Measurements from ENCODE around the gene ALOX15.
"Not testable (repeated sequence)": the region's sequence is repeated elsewhere in the genome, so short reads cannot be mapped to it uniquely, and the experiment has no call there.

ALOX15 gene

DNA sequence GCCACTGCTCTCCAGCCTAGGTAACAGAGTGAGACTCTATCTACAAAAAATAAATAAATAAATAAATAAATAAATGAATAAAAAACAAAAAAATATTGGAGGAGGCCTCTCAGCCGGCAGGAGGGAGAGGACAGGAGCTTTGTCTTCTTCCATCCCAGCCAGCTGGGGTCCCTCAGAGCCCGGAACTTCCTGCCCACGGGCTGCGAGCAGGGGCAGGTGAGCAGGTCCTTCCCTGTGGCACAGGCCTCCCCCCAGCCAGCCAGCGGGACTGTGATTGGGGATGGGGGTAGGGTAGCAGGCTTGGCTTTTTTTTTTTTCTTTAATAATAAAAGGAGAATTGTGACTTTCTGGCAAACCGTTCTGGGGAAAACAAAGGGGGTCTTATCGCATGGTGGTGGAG is 47.1 kb downstream of the ALOX15 start:
- TF ChIP-seq CTCF (IDR thresholded peaks at IDR 0.05; ENCODE audit: insufficient read depth, low read length, poor library complexity, severe bottlenecking), result no peak
- Histone ChIP-seq H3K36me3 (ENCODE audit: control insufficient read depth, insufficient read depth, low read length) (no peaks in the 10 kb centered on the region), H3K27me3 (replicated peaks; ENCODE audit: control insufficient read depth, insufficient read depth, low read length) (no peaks in the 10 kb centered on the region; the same call in none of the 2 replicates), H3K4me3 (replicated peaks; ENCODE audit: low read depth, low read length) (no peak overlapping the region)
- DNase-seq (ENCODE audit: extremely low read depth, insufficient read length), result no peak

GRCh38 chr17:4593021-4593421 is 48.5 kb downstream of the ALOX15 start:
- Histone ChIP-seq H3K36me3 (ENCODE audit: control insufficient read depth, insufficient read depth, low read length) (no peaks in the 10 kb centered on the region), H3K4me3 (replicated peaks; ENCODE audit: low read depth, low read length) (no peak overlapping the region), H3K27me3 (replicated peaks; ENCODE audit: control insufficient read depth, insufficient read depth, low read length) (no peaks in the 10 kb centered on the region; the same call in none of the 2 replicates)
- no peak for TF ChIP-seq CTCF (IDR thresholded peaks at IDR 0.05; ENCODE audit: insufficient read depth, low read length, poor library complexity, severe bottlenecking)
- DNase-seq (ENCODE audit: extremely low read depth, insufficient read length), result no peak

DNA sequence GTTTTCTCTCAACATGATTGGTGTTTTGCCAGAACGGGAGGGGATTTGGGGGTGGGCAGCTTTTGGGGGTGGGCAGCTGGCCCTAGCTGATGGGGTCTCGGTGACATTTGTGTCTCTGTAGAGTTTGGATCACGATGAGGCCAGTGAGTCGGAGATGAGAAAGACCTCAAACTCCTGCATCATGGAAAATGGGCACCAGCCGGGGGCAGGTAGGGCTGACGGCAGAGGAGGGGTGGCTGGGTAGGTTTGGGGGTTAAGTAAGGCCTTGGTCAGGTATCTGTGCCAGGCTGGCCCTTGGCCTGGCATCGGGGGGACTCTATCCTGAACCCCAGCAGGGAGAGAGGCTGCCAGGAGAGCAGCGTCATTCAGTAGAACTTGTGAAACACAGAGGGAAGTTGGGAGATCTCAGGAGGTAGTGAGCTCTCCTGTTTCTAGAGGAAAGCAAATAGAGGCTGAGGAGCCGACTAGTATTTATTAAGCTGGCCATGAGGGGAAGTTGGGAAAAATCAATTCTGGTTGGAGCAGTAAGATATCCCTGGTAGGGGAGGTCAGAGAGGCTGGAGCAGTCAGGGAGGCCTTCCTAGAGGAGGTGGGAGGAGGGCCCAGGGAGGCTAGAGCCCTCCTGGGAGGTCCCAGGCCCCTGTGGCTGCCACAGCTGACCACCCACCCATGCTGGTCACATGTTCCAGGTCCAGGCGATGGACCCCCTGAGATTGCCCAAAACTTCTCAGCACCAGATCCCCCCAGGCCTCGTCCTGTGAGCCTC is 49.1 kb downstream of the ALOX15 start:
- no peaks in the 10 kb centered on the region; the same call in none of the 2 replicates for H3K27me3 ChIP-seq (replicated peaks; ENCODE audit: control insufficient read depth, insufficient read depth, low read length)
- H3K4me3 ChIP-seq (replicated peaks; ENCODE audit: low read depth, low read length), result no peak overlapping the region
- DNase-seq (ENCODE audit: extremely low read depth, insufficient read length), result no peak
- no peak for TF ChIP-seq CTCF (IDR thresholded peaks at IDR 0.05; ENCODE audit: insufficient read depth, low read length, poor library complexity, severe bottlenecking)
- no peaks in the 10 kb centered on the region for H3K36me3 ChIP-seq (ENCODE audit: control insufficient read depth, insufficient read depth, low read length)

DNA sequence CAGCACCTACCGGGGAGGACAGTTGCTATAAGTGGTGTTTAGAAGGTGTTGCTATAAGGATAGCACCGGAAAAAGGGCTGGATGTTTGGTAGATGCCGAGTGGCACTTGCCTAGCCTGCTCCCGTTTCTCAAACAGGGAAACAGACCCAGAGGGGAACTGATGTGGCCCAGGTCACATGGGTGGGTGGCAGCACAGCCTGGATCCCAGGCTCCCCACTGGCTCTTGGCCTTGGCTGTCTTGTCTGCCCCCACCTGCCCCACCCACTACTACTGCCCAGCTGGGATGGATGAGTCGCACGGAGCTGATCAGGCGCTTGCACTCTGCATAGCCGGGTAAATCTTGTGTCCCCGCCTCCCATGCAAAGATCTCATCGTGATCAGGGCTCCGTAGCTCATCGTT is 49.9 kb downstream of the ALOX15 start:
- Histone ChIP-seq H3K4me3 (replicated peaks; ENCODE audit: low read depth, low read length) (no peak overlapping the region), H3K36me3 (ENCODE audit: control insufficient read depth, insufficient read depth, low read length) (no peaks in the 10 kb centered on the region), H3K27me3 (replicated peaks; ENCODE audit: control insufficient read depth, insufficient read depth, low read length) (no peaks in the 10 kb centered on the region; the same call in none of the 2 replicates)
- DNase-seq (ENCODE audit: extremely low read depth, insufficient read length), result no peak
- no peak for TF ChIP-seq CTCF (IDR thresholded peaks at IDR 0.05; ENCODE audit: insufficient read depth, low read length, poor library complexity, severe bottlenecking)

- no peak for TF ChIP-seq CTCF (IDR thresholded peaks at IDR 0.05; ENCODE audit: insufficient read depth, low read length, poor library complexity, severe bottlenecking)
- no peaks in the 10 kb centered on the region for H3K36me3 ChIP-seq (ENCODE audit: control insufficient read depth, insufficient read depth, low read length)
- no peak overlapping the region for H3K4me3 ChIP-seq (replicated peaks; ENCODE audit: low read depth, low read length)
- DNase-seq (ENCODE audit: extremely low read depth, insufficient read length), result no peak
- no peaks in the 10 kb centered on the region; the same call in none of the 2 replicates for H3K27me3 ChIP-seq (replicated peaks; ENCODE audit: control insufficient read depth, insufficient read depth, low read length)
Observed at GRCh38 chr17:4590981-4591453, 50.5 kb downstream of the ALOX15 start.

DNA sequence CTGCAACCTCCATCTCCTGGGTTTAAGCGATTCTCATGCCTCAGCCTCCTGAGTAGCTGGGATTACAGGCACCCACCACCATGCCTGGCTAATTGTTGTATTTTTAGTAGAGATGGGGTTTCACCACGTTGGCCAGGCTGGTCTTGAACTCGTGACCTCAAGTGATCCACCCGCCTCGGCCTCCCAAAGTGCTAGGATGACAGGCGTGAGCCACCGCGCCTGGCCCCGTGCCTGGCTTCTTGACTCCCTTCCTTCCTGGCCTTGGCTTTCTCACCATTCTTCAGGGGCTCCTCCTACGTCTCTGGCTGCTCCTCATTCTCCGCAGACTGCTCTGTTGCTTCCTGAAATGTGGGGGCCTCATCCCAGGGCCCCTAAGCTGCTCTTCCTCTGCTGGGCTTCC is 51.4 kb downstream of the ALOX15 start:
- not testable (repeated sequence) for H3K36me3 ChIP-seq (ENCODE audit: control insufficient read depth, insufficient read depth, low read length); DNase-seq (ENCODE audit: extremely low read depth, insufficient read length); H3K4me3 ChIP-seq (replicated peaks; ENCODE audit: low read depth, low read length); H3K27me3 ChIP-seq (replicated peaks; ENCODE audit: control insufficient read depth, insufficient read depth, low read length)
